Hepatocyte (in vitro differentiated cells): ENCODE data around the gene SH3PXD2A. TPM values are rescaled to one million over a fixed set of nuclear protein-coding genes. Genes with fewer than 3 reads are reported as not detected.

ENCODE experiments used
- DNase-seq: peaks from one replicate; pipeline ENCODE4 v3.0.0-alpha.2; 2016; ENCODE audit warnings: low spot score
- H2AFZ ChIP-seq: fragments of 200-600 bp; sonication (generic); 2 replicates; pipeline ENCODE4 v1.6.0; 2016; ENCODE audit warnings: antibody characterized with exemption, mild to moderate bottlenecking
- H3K27ac ChIP-seq: fragments of 200-600 bp; sonication (generic); 2 replicates; pipeline ENCODE4 v1.5.1; 2016; ENCODE audit warnings: mild to moderate bottlenecking
- H3K27me3 ChIP-seq: fragments of 200-600 bp; sonication (generic); 2 replicates; pipeline ENCODE4 v1.6.1; 2016
- H3K36me3 ChIP-seq: fragments of 200-600 bp; sonication (generic); replicated peaks from 2 replicates; pipeline ENCODE4 v1.5.1; 2016; ENCODE audit warnings: low read depth; ENCODE audit not compliant: insufficient read depth
- H3K4me1 ChIP-seq: fragments of 200-600 bp; sonication (generic); 2 replicates; pipeline ENCODE4 v1.5.1; 2016; ENCODE audit warnings: mild to moderate bottlenecking, moderate library complexity; ENCODE audit not compliant: insufficient read depth
- H3K4me2 ChIP-seq: fragments of 200-600 bp; sonication (generic); 2 replicates; pipeline ENCODE4 v1.6.0; 2016
- H3K4me3 ChIP-seq: fragments of 200-600 bp; sonication (generic); 2 replicates; pipeline ENCODE4 v1.5.1; 2016; ENCODE audit warnings: mild to moderate bottlenecking
- H3K79me2 ChIP-seq: fragments of 200-600 bp; sonication (generic); 2 replicates; pipeline ENCODE4 v1.6.0; 2017; ENCODE audit warnings: mild to moderate bottlenecking
- H3K9me2 ChIP-seq: fragments of 200-600 bp; sonication (generic); replicated peaks from 2 replicates; pipeline ENCODE4 v1.6.0; 2017; ENCODE audit warnings: mild to moderate bottlenecking; ENCODE audit not compliant: insufficient read depth
- H3K9me3 ChIP-seq: fragments of 200-600 bp; sonication (generic); 2 replicates; pipeline ENCODE4 v1.5.1; 2016; ENCODE audit warnings: low read depth, mild to moderate bottlenecking
- H4K20me1 ChIP-seq: fragments of 200-600 bp; sonication (generic); 2 replicates; pipeline ENCODE4 v1.6.0; 2016; ENCODE audit warnings: mild to moderate bottlenecking; ENCODE audit not compliant: insufficient read depth, poor library complexity, severe bottlenecking
- EZH2 ChIP-seq: fragments of 200-600 bp; sonication (generic); IDR thresholded peaks from 2 replicates; pipeline ENCODE4 v1.6.1; 2016; ENCODE audit warnings: antibody characterized with exemption, mild to moderate bottlenecking, borderline replicate concordance
- EZH2phosphoT487 ChIP-seq: fragments of 200-600 bp; sonication (generic); IDR thresholded peaks from one replicate; pipeline ENCODE4 v1.6.1; 2018; ENCODE audit warnings: antibody characterized with exemption, mild to moderate bottlenecking, low read depth, moderate library complexity; ENCODE audit not compliant: unreplicated experiment, severe bottlenecking
- WGBS: methylation state at CpG from one replicate; pipeline ENCODE4 v1.1.6; 2016; ENCODE audit warnings: low lambda C conversion rate; ENCODE audit errors: missing lambda C conversion rate; 5-methylcytosine and 5-hydroxymethylcytosine counted together
- polyA plus RNA-seq: library from polyadenylated mRNA; unstranded; fragments of >200 nt; fragmentation: Nextera tagmentation; extraction: Ambion mirVana; gene quantifications from 2 replicates; pipeline ENCODE4 v1.2.1, GENCODE V29; 2016
- total RNA-seq: library from RNA; depleted of rRNA; stranded (reverse); fragments of >200 nt; gene quantifications from 2 replicates; pipeline ENCODE4 v1.2.3, GENCODE V29; 2014
- TF ChIP-seq, protein P1 (sequence below): fragments of 200-600 bp; sonication (generic); IDR thresholded peaks from 2 replicates; pipeline ENCODE4 v1.5.1; 2016; ENCODE audit warnings: antibody characterized with exemption, mild to moderate bottlenecking; ENCODE audit not compliant: poor library complexity

Gene SH3PXD2A
- total and polyA plus RNA-seq, 2 experiments from 2014 or later: 8.4 to 13.6 TPM

DNA sequence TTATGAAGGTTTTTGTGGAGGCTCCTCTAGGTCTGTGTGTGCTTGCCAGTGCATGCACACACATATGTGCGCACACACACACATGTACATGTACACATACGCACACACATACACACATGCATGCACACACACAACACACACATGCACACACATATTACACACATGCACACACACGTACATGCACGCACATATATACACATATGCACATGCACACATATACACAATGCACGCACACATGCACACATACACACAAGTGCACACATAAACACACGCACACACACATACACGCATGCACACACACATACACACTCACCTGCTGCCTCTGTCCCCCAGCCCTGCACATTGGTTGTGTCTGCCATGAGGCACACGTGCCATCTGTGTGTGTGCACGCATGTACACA lies 295.6 kb downstream of the SH3PXD2A start:
- H3K4me1 ChIP-seq: peaks cover 16% of the 10 kb centered on the region

DNA sequence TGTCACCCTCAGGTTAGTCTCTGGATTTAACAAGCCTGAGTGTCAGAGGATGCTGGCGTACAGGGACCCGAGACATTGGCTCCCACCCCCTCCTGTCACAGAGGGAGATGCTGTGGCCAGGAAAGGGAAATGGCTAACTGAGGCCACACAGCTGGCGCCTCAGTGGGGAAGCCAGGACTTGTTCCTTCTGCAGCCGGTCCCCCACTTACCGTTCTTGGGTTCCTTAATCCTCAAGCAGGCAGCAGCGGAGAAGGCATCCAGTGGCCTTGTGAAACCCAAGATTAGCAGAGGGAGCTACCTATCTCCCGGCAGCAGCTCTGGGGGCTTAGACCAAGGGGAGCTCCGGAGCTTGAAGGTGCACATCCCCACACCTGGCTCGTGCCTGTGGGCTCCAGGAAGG lies 296.5 kb downstream of the SH3PXD2A start:
- no peaks in the 10 kb centered on the region for H3K27me3 ChIP-seq
- WGBS: 79% methylated on average over 9 of the region's 9 CpGs
- H3K27ac ChIP-seq: no peak overlapping the region
- H4K20me1 ChIP-seq: no peaks in the 10 kb centered on the region
- H2AFZ ChIP-seq: no peak overlapping the region
- H3K9me2 ChIP-seq: no peaks in the 10 kb centered on the region
- DNase-seq: no peak
- H3K4me3 ChIP-seq: no peak overlapping the region
- no peaks in the 10 kb centered on the region for H3K9me3 ChIP-seq
- no peak overlapping the region for H3K4me2 ChIP-seq
- TF ChIP-seq EZH2 (no peak), EZH2phosphoT487 (no peak)
- TF ChIP-seq, protein P1, sequence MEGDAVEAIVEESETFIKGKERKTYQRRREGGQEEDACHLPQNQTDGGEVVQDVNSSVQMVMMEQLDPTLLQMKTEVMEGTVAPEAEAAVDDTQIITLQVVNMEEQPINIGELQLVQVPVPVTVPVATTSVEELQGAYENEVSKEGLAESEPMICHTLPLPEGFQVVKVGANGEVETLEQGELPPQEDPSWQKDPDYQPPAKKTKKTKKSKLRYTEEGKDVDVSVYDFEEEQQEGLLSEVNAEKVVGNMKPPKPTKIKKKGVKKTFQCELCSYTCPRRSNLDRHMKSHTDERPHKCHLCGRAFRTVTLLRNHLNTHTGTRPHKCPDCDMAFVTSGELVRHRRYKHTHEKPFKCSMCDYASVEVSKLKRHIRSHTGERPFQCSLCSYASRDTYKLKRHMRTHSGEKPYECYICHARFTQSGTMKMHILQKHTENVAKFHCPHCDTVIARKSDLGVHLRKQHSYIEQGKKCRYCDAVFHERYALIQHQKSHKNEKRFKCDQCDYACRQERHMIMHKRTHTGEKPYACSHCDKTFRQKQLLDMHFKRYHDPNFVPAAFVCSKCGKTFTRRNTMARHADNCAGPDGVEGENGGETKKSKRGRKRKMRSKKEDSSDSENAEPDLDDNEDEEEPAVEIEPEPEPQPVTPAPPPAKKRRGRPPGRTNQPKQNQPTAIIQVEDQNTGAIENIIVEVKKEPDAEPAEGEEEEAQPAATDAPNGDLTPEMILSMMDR: no peak
- H3K4me1 ChIP-seq: peaks cover 10% of the 10 kb centered on the region
- H3K79me2 ChIP-seq: no peaks in the 10 kb centered on the region
- no peaks in the 10 kb centered on the region for H3K36me3 ChIP-seq

More for the DNA sequence above, 295.6 kb downstream of the SH3PXD2A start:
- DNase-seq: no peak
- Histone ChIP-seq H3K27me3 (no peaks in the 10 kb centered on the region), H3K27ac (no peak overlapping the region), H2AFZ (no peak overlapping the region), H3K4me2 (no peak overlapping the region), H3K4me3 (no peak overlapping the region), H3K36me3 (no peaks in the 10 kb centered on the region), H4K20me1 (no peaks in the 10 kb centered on the region), H3K9me2 (no peaks in the 10 kb centered on the region), H3K79me2 (no peaks in the 10 kb centered on the region), H3K9me3 (no peaks in the 10 kb centered on the region)
- 98% methylated on average over 9 of the region's 9 CpGs for WGBS
- TF ChIP-seq, protein P1: no peak
- no peak for TF ChIP-seq EZH2phosphoT487
- no peak for TF ChIP-seq EZH2

DNA sequence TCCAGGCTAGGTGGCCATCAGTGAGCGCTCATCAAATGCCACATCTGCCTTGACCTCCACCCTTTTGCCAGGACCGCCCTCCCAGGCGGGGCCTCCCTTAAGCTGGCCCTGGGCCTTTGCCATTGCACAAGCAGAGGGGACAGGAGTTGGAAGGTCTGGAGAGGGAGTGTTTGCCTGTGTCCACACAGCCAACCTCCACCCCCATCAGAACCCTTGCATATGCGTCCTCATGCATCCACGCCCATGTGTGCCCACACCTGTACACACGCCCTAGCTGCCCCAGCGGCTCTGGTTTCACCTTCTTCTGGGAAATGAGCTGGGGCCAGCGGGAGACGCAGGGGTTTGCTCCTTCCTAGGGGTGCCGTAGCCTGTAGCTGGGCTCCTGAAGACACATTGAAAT lies 297.9 kb downstream of the SH3PXD2A start:
- no peak for DNase-seq
- Histone ChIP-seq H3K4me1 (peaks cover 10% of the 10 kb centered on the region), H4K20me1 (no peaks in the 10 kb centered on the region), H2AFZ (no peak overlapping the region), H3K9me2 (no peaks in the 10 kb centered on the region), H3K27ac (no peak overlapping the region), H3K27me3 (no peaks in the 10 kb centered on the region), H3K9me3 (no peaks in the 10 kb centered on the region), H3K4me2 (no peak overlapping the region), H3K79me2 (no peaks in the 10 kb centered on the region), H3K36me3 (no peaks in the 10 kb centered on the region), H3K4me3 (no peak overlapping the region)
- no peak for TF ChIP-seq EZH2phosphoT487
- TF ChIP-seq EZH2: no peak
- TF ChIP-seq, protein P1: no peak
- 95% methylated on average over 10 of the region's 10 CpGs for WGBS

DNA sequence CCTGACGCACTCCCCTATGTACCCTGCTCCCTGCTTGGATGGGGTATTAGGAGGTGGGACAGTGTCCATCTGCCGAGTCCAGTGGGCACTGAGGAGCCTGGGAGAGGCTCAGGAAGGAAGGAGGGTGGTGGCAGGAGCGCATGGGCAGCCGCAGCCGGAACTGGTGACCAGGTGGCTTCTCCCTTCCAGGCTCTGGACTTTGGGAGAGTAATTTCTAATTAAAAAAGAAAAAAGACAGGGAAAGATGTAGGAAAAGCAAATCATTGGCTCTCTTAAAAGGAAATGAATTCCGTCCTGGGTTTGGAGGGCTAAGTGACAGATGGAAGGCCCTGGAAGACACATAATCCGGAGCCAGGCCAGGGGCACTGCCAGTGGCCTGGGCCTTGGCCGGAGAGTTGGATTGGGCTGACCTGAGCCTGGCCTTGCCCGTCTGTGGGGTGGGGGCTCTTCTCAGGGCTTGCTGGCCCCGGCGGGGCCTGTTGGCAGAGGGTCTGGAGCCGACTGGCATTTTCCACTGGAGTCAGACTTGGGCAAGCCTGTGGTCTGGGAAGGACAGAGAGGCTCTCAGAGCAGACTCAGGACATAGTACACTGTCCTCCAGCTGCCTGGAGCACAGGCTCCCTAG lies 298.9 kb downstream of the SH3PXD2A start:
- H3K27ac ChIP-seq: no peak overlapping the region
- peaks cover 10% of the 10 kb centered on the region for H3K4me1 ChIP-seq
- H3K36me3 ChIP-seq: no peaks in the 10 kb centered on the region
- no peak overlapping the region for H3K4me3 ChIP-seq
- H3K27me3 ChIP-seq: no peaks in the 10 kb centered on the region
- H3K79me2 ChIP-seq: no peaks in the 10 kb centered on the region
- TF ChIP-seq EZH2: no peak
- no peak overlapping the region for H2AFZ ChIP-seq
- H3K9me3 ChIP-seq: no peaks in the 10 kb centered on the region
- no peak for DNase-seq
- H4K20me1 ChIP-seq: no peaks in the 10 kb centered on the region
- 95% methylated on average over 12 of the region's 12 CpGs for WGBS
- peak overlapping the region; percentile 98 for H3K4me2 ChIP-seq
- no peaks in the 10 kb centered on the region for H3K9me2 ChIP-seq
